CD4-positive, alpha-beta T cell treated with Interleukin-6 at 100 ng/mL for 8 hours (primary cell): Measurements from ENCODE around the gene TEX35.
"Not testable (repeated sequence)": the region's sequence is repeated elsewhere in the genome, so short reads cannot be mapped to it uniquely, and the experiment has no call there.

ENCODE experiments used
- DNase-seq: peaks from one replicate; pipeline ENCODE4 v3.0.0-alpha.2; 2020; ENCODE audit warnings: mixed read lengths, low spot score

TEX35 gene

GRCh38 chr1:178541829-178542553, 29.1 kb downstream of the TEX35 start:
- peak; percentile 20 for DNase-seq

- DNase-seq, result peak; percentile 82
Measured at GRCh38 chr1:178542554-178543289, 29.8 kb downstream of the TEX35 start.

- DNase-seq, result no peak
Measured at GRCh38 chr1:178543290-178543607, 30.3 kb downstream of the TEX35 start.

GRCh38 chr1:178544531-178544930, 31.6 kb downstream of the TEX35 start:
- DNase-seq, result no peak

- no peak for DNase-seq
Measured at GRCh38 chr1:178548108-178548507, 35.2 kb downstream of the TEX35 start.

- no peak for DNase-seq
Measured at GRCh38 chr1:178551307-178551706, 38.4 kb downstream of the TEX35 start.

- no peak for DNase-seq
Measured at GRCh38 chr1:178551940-178552339, 39.0 kb downstream of the TEX35 start.

GRCh38 chr1:178552856-178553255, 39.9 kb downstream of the TEX35 start:
- no peak for DNase-seq

GRCh38 chr1:178554351-178554750, 41.4 kb downstream of the TEX35 start:
- not testable (repeated sequence) for DNase-seq

- not testable (repeated sequence) for DNase-seq
Measured at GRCh38 chr1:178555613-178556012, 42.7 kb downstream of the TEX35 start.

GRCh38 chr1:178558816-178559215, 45.9 kb downstream of the TEX35 start:
- not testable (repeated sequence) for DNase-seq

GRCh38 chr1:178560871-178561376, 48.0 kb downstream of the TEX35 start:
- DNase-seq, result no peak

- DNase-seq, result no peak
Measured at GRCh38 chr1:178563099-178563820, 50.4 kb downstream of the TEX35 start.

GRCh38 chr1:178564086-178564782, 51.3 kb downstream of the TEX35 start:
- DNase-seq, result no peak

GRCh38 chr1:178564783-178565180, 51.9 kb downstream of the TEX35 start:
- no peak for DNase-seq

- no peak for DNase-seq
Measured at GRCh38 chr1:178565586-178565985, 52.7 kb downstream of the TEX35 start.

- no peak for DNase-seq
Measured at GRCh38 chr1:178566187-178566586, 53.3 kb downstream of the TEX35 start.

GRCh38 chr1:178571807-178572206, 58.9 kb downstream of the TEX35 start:
- DNase-seq, result no peak
